ENCODE measurements around the gene MARCKS.

GRCh38 chr6:113873043-113873667 lies 16.0 kb downstream of the MARCKS start:
- TF ChIP-seq CTCF (conservative IDR thresholded peaks at IDR 0.05) (no peak), EZH2 (IDR thresholded peaks at IDR 0.05; ENCODE audit: low read depth) (no peak)
